Common myeloid progenitor, CD34-positive (primary cell): ENCODE measurements around the gene SPOCK2.
"Not testable (repeated sequence)": the region's sequence is repeated elsewhere in the genome, so short reads cannot be mapped to it uniquely, and the experiment has no call there.

Source experiments
- CTCF ChIA-PET: fragments of 350-600 bp; sonication (Branson Sonifier 250); formaldehyde crosslinking; loops from one replicate; lab custom pipeline; 2021; ENCODE audit warnings: antibody characterized with exemption; lab: Charles Lee
- POLR2A ChIA-PET: fragments of 350-600 bp; sonication (Branson Sonifier 250); formaldehyde crosslinking; loops from one replicate; lab custom pipeline; 2021; ENCODE audit warnings: antibody characterized with exemption; lab: Charles Lee
- DNase-seq, 3 donors: peaks; one replicate each; pipeline versions ENCODE4 v3.0.0 to v3.0.0-alpha.2; 2013
- H3K27ac ChIP-seq, 2 experiments: 1 replicate in 1 of 2; 2 replicates in 1 of 2; pipeline ENCODE4 v1.7.0; 2013; ENCODE audit warnings: inconsistent platforms in 2 of 2, low read length in 2 of 2, mild to moderate bottlenecking in 2 of 2, low read depth in 1 of 2, moderate library complexity in 1 of 2; ENCODE audit not compliant: severe bottlenecking in 2 of 2, insufficient read depth in 1 of 2, poor library complexity in 1 of 2
- H3K27me3 ChIP-seq, 5 experiments: replicated peaks in 2 of 5; 1 replicate in 3 of 5; 2 replicates in 2 of 5; pipeline versions ENCODE4 v1.6.1 to v1.7.0; 2013; ENCODE audit warnings: low read length in 4 of 5, mild to moderate bottlenecking in 2 of 5, moderate library complexity in 2 of 5, inconsistent platforms in 1 of 5; ENCODE audit not compliant: insufficient read depth in 5 of 5, control insufficient read depth in 4 of 5
- H3K36me3 ChIP-seq, 4 experiments: 1 replicate in 2 of 4; 2 replicates in 2 of 4; pipeline versions ENCODE4 v1.6.1 to v1.7.0; 2013; ENCODE audit warnings: low read length in 3 of 4, control low read depth in 1 of 4, mild to moderate bottlenecking in 1 of 4; ENCODE audit not compliant: control insufficient read depth in 4 of 4, insufficient read depth in 4 of 4
- H3K4me1 ChIP-seq, 4 experiments: 1 replicate in 3 of 4; 2 replicates in 1 of 4; pipeline versions ENCODE4 v1.6.1 to v1.7.1; 2013; ENCODE audit warnings: low read length in 3 of 4, mild to moderate bottlenecking in 3 of 4, control low read depth in 1 of 4, inconsistent platforms in 1 of 4, moderate library complexity in 1 of 4; ENCODE audit not compliant: control insufficient read depth in 4 of 4, insufficient read depth in 4 of 4; ENCODE audit errors: control extremely low read depth in 1 of 4
- H3K4me3 ChIP-seq, 7 experiments: 1 replicate in 4 of 7; 2 replicates in 3 of 7; pipeline versions ENCODE4 v1.5.1 to v1.7.0; 2013; ENCODE audit warnings: mild to moderate bottlenecking in 7 of 7, low read length in 6 of 7, moderate library complexity in 6 of 7, inconsistent platforms in 2 of 7, low read depth in 2 of 7, control low read depth in 1 of 7; ENCODE audit not compliant: insufficient read depth in 4 of 7, control insufficient read depth in 1 of 7; ENCODE audit errors: extremely low read depth in 1 of 7
- H3K9me3 ChIP-seq, 5 experiments: 1 replicate in 4 of 5; 2 replicates in 1 of 5; pipeline versions ENCODE4 v1.6.1 to v1.7.1; 2013; ENCODE audit warnings: low read length in 4 of 5, mild to moderate bottlenecking in 2 of 5, inconsistent platforms in 1 of 5, low read depth in 1 of 5, moderate library complexity in 1 of 5; ENCODE audit not compliant: control insufficient read depth in 4 of 5, insufficient read depth in 2 of 5; ENCODE audit errors: control extremely low read depth in 1 of 5
- WGBS: methylation state at CpG from one replicate; pipeline ENCODE4 v1.1.5; 2013; ENCODE audit not compliant: insufficient coverage; 5-methylcytosine and 5-hydroxymethylcytosine counted together

SPOCK2 gene

GRCh38 chr10:72035252-72035887 is 53.0 kb downstream of the SPOCK2 start:
- 97% methylated on average over 13 of the region's 13 CpGs for WGBS
- ChIA-PET CTCF (interaction anchor here (1.0 to 1.6 kb wide), 2 partner anchors 14 to 32 kb away, joined by 3 to 5 read pairs; no protein-coding TSS in a partner anchor), POLR2A (interaction anchor here (0.6 kb wide), 1 partner anchor 97 kb away, joined by 4 read pairs; no protein-coding TSS in a partner anchor)
- Histone ChIP-seq H3K4me1 (no peaks in the 10 kb centered on the region), H3K4me3 (no peak overlapping the region), H3K27ac (no peak overlapping the region), H3K27me3 (peaks cover 0 to 2% (median 0%) of the 10 kb centered on the region in 5 experiments), H3K9me3 (no peaks in the 10 kb centered on the region), H3K36me3 (no peaks in the 10 kb centered on the region)
- DNase-seq, result no peak

DNA sequence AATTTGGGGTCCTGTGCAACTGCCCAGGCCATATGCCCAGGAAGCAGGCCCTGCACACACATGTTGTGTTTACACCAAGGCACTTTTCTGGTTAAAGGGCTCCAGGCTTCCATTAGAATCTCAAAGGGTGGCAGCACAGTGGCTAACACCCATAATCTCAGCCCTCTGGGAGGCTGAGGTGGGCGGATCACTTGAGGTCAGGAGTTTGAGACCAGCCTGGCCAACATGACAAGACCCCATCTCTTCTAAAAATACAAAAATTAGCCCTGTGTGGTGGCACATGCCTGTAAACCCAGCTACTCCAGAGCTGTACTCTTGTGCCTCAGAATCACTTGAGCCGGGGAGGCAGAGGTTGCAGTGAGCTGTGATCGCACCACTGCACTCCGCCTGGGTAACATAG is 53.6 kb downstream of the SPOCK2 start:
- CTCF ChIA-PET, result interaction anchor here (1.6 kb wide), 1 partner anchor 14 kb away, joined by 5 read pairs; no protein-coding TSS in a partner anchor
- no peak for DNase-seq

DNA sequence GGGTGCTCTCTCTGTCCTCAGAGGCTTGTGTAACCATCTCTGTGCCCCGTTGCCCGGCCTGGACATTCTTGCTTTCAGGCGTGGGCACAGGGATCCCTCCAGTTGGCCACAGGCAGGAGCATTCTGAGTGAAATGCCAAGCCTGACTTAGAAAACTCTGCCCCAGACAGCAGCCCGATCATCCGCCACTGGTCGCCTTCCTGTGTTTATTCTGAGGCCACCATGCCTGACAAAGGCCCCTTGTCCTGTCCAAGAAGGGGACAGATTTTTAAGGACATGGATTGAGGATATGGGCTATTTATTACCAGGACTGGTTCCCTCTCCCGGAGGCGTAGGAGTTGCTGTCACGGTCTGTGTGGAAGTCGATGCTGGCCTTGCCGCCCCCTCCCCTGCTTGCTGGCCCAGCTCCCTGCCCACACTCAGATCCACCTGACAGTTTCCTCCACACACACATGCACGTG is 54.3 kb downstream of the SPOCK2 start:
- CTCF ChIA-PET, result no interaction called here
- 83% methylated on average over 12 of the region's 12 CpGs for WGBS

More for the DNA sequence above, 53.6 kb downstream of the SPOCK2 start:
- Histone ChIP-seq H3K4me1 (no peaks in the 10 kb centered on the region), H3K27me3 (peaks cover 0 to 2% (median 0%) of the 10 kb centered on the region in 5 experiments), H3K27ac (no peak overlapping the region), H3K4me3 (no peak overlapping the region), H3K36me3 (no peaks in the 10 kb centered on the region), H3K9me3 (no peaks in the 10 kb centered on the region)
- WGBS, result 100% methylated on average over 4 of the region's 4 CpGs
- POLR2A ChIA-PET, result no interaction called here

GRCh38 chr10:72032409-72033162 is 55.8 kb downstream of the SPOCK2 start:
- CTCF ChIA-PET, result interaction anchor here (1.6 to 3.0 kb wide), 2 partner anchors 16 to 136 kb away, joined by 3 to 12 read pairs; no protein-coding TSS in a partner anchor
- H3K9me3 ChIP-seq, POLR2A ChIA-PET, H3K4me3 ChIP-seq, H3K36me3 ChIP-seq, DNase-seq, H3K27ac ChIP-seq, H3K4me1 ChIP-seq, H3K27me3 ChIP-seq: not testable (repeated sequence)
- WGBS, result 96% methylated on average over 8 of the region's 11 CpGs

More for the DNA sequence above, 54.3 kb downstream of the SPOCK2 start:
- no peak for DNase-seq
- POLR2A ChIA-PET, result no interaction called here
- H3K27ac ChIP-seq, result no peak overlapping the region
- H3K27me3 ChIP-seq, result peaks cover 0 to 2% (median 0%) of the 10 kb centered on the region in 5 experiments
- no peak overlapping the region for H3K4me3 ChIP-seq
- H3K9me3 ChIP-seq, result no peaks in the 10 kb centered on the region
- no peaks in the 10 kb centered on the region for H3K36me3 ChIP-seq
- H3K4me1 ChIP-seq, result no peaks in the 10 kb centered on the region

GRCh38 chr10:72031706-72032105 is 56.6 kb downstream of the SPOCK2 start:
- DNase-seq, result no peak
- peaks cover 0 to 2% (median 0%) of the 10 kb centered on the region in 5 experiments for H3K27me3 ChIP-seq
- no peaks in the 10 kb centered on the region for H3K4me1 ChIP-seq
- ChIA-PET CTCF (interaction anchor here (1.4 to 3.0 kb wide), 3 partner anchors 8 to 135 kb away, joined by 3 to 12 read pairs (median 4); no protein-coding TSS in a partner anchor), POLR2A (no interaction called here)
- H3K4me3 ChIP-seq, result no peak overlapping the region
- H3K27ac ChIP-seq, result no peak overlapping the region
- H3K36me3 ChIP-seq, result no peaks in the 10 kb centered on the region
- H3K9me3 ChIP-seq, result no peaks in the 10 kb centered on the region
- 98% methylated on average over 9 of the region's 10 CpGs for WGBS

- Histone ChIP-seq H3K4me1 (no peaks in the 10 kb centered on the region), H3K27me3 (peaks cover 0 to 2% (median 0%) of the 10 kb centered on the region in 5 experiments)
- CTCF ChIA-PET, result interaction anchor here (0.9 to 3.0 kb wide), 4 partner anchors 9 to 134 kb away, joined by 3 to 12 read pairs (median 4); no protein-coding TSS in a partner anchor
Observed at GRCh38 chr10:72030762-72031543, 57.4 kb downstream of the SPOCK2 start.

More at GRCh38 chr10:72030762-72031543, 57.4 kb downstream of the SPOCK2 start:
- no peak for DNase-seq
- Histone ChIP-seq H3K27ac (no peak overlapping the region), H3K36me3 (no peaks in the 10 kb centered on the region), H3K9me3 (no peaks in the 10 kb centered on the region), H3K4me3 (no peak overlapping the region)
- POLR2A ChIA-PET, result no interaction called here
- WGBS, result 87% methylated on average over 17 of the region's 19 CpGs
